WTC11 (cell line): ENCODE results near the gene TAC3. TPM values are rescaled to one million over a fixed set of nuclear protein-coding genes. Genes with fewer than 3 reads are reported as not detected.
"Not testable (repeated sequence)": the region's sequence is repeated elsewhere in the genome, so short reads cannot be mapped to it uniquely, and the experiment has no call there.

Experiments
- ATAC-seq: fragments of 200-7000 bp; cut with Tn5 transposase; 2 replicates; pipeline ENCODE4 v1.10.0; 2021; ENCODE audit warnings: mild to moderate bottlenecking, moderate library complexity
- CTCF ChIA-PET: fragments of 300-600 bp; sonication (Branson Sonifier 250); formaldehyde crosslinking; loops from one replicate; lab custom pipeline; 2021; ENCODE audit warnings: antibody characterized with exemption; lab: Charles Lee
- POLR2A ChIA-PET: fragments of 350-600 bp; sonication (Branson Sonifier 250); formaldehyde crosslinking; loops from one replicate; lab custom pipeline; 2021; ENCODE audit warnings: antibody characterized with exemption; lab: Charles Lee
- DNase-seq: peaks from one replicate; pipeline ENCODE4 v3.0.0; 2021; ENCODE audit warnings: low spot score
- H3K27ac Mint-ChIP-seq: 2 replicates; pipeline ENCODE4 v1.8.0; 2021; ENCODE audit warnings: mixed read lengths
- H3K27me3 Mint-ChIP-seq: 2 replicates; pipeline ENCODE4 v1.8.0; 2021; ENCODE audit warnings: low read depth, mild to moderate bottlenecking, moderate library complexity, mixed read lengths
- H3K36me3 Mint-ChIP-seq: 2 replicates; pipeline ENCODE4 v1.8.0; 2021; ENCODE audit warnings: mixed read lengths
- H3K4me1 Mint-ChIP-seq: 2 replicates; pipeline ENCODE4 v1.8.0; 2022; ENCODE audit warnings: mixed read lengths
- H3K4me3 Mint-ChIP-seq: 2 replicates; pipeline ENCODE4 v1.8.0; 2021; ENCODE audit warnings: mild to moderate bottlenecking, moderate library complexity, mixed read lengths
- H3K9me3 Mint-ChIP-seq: 2 replicates; pipeline ENCODE4 v1.8.0; 2021; ENCODE audit warnings: mixed read lengths
- ARID4B ChIP-seq: sonication (generic); formaldehyde crosslinking; IDR thresholded peaks from 2 replicates; pipeline ENCODE4 v1.8.0; 2023; ENCODE audit warnings: missing genetic modification reagents, mild to moderate bottlenecking, borderline replicate concordance
- ATF3 ChIP-seq: sonication (generic); formaldehyde crosslinking; conservative IDR thresholded peaks from 2 replicates; pipeline ENCODE4 v1.8.1; 2022; ENCODE audit warnings: mild to moderate bottlenecking, missing genetic modification reagents
- ETV6 ChIP-seq: sonication (generic); formaldehyde crosslinking; IDR thresholded peaks from 2 replicates; pipeline ENCODE4 v1.8.1; 2022; ENCODE audit warnings: mild to moderate bottlenecking, missing genetic modification reagents
- GTF2I ChIP-seq: fragments of 250-450 bp; sonication (Bioruptor Pico); conservative IDR thresholded peaks from 2 replicates; pipeline ENCODE4 v1.4.0; 2021; ENCODE audit warnings: mild to moderate bottlenecking
- MYBL2 ChIP-seq: sonication (generic); formaldehyde crosslinking; IDR thresholded peaks from 2 replicates; pipeline ENCODE4 v1.8.1; 2023; ENCODE audit warnings: mild to moderate bottlenecking, moderate library complexity, missing genetic modification reagents
- NFATC4 ChIP-seq: fragments of 250-450 bp; sonication (Bioruptor Pico); IDR thresholded peaks from 2 replicates; pipeline ENCODE4 v1.9.0; 2021; ENCODE audit warnings: mild to moderate bottlenecking
- NFYB ChIP-seq: sonication (generic); formaldehyde crosslinking; conservative IDR thresholded peaks from 2 replicates; pipeline ENCODE4 v1.8.0; 2022; ENCODE audit warnings: low read depth, missing genetic modification reagents
- NR2C2 ChIP-seq: sonication (generic); formaldehyde crosslinking; IDR thresholded peaks from 2 replicates; pipeline ENCODE4 v1.8.0; 2022; ENCODE audit warnings: mild to moderate bottlenecking, missing genetic modification reagents
- OVOL2 ChIP-seq: fragments of 250-450 bp; sonication (Bioruptor Pico); IDR thresholded peaks from 2 replicates; pipeline ENCODE4 v1.9.0; 2021; ENCODE audit warnings: mild to moderate bottlenecking, borderline replicate concordance
- SOX15 ChIP-seq: fragments of 250-450 bp; sonication (Bioruptor Pico); IDR thresholded peaks from 2 replicates; pipeline ENCODE4 v1.9.0; 2021; ENCODE audit warnings: mild to moderate bottlenecking
- TCF7 ChIP-seq: sonication (generic); formaldehyde crosslinking; IDR thresholded peaks from 2 replicates; pipeline ENCODE4 v1.8.0; 2022; ENCODE audit warnings: mild to moderate bottlenecking, low read depth, missing genetic modification reagents, moderate library complexity
- USF2 ChIP-seq: sonication (generic); formaldehyde crosslinking; IDR thresholded peaks from 2 replicates; pipeline ENCODE4 v1.8.1; 2023; ENCODE audit warnings: mild to moderate bottlenecking, missing genetic modification reagents, moderate library complexity
- ZNF423 ChIP-seq: fragments of 250-450 bp; sonication (Bioruptor Pico); IDR thresholded peaks from 2 replicates; pipeline ENCODE4 v2.1.2; 2022; ENCODE audit warnings: mild to moderate bottlenecking, moderate library complexity
- total RNA-seq: library from RNA; stranded (reverse); gene quantifications from 3 replicates; pipeline ENCODE4 v1.2.3, GENCODE V29; 2021
- TF ChIP-seq, protein P1 (sequence below): sonication (generic); formaldehyde crosslinking; IDR thresholded peaks from 2 replicates; pipeline ENCODE4 v1.8.1; 2022; ENCODE audit warnings: mild to moderate bottlenecking, missing genetic modification reagents, moderate library complexity, borderline replicate concordance

Gene TAC3
- total RNA-seq, 1 experiment from 2014 or later, result 4.1 TPM

DNA sequence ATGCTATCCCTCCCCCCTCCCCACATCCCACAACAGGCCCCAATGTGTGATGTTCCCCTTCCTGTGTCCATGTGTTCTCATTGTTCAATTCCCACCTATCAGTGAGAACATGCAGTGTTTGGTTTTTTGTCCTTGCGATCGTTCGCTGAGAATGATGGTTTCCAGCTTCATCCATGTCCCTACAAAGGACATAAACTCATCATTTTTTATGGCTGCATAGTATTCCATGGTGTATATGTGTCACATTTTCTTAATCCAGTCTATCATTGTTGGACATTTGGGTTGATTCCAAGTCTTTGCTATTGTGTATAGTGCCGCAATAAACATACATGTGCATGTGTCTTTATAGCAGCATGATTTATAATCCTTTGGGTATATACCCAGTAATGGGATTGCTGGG, 36.8 kb upstream of the TAC3 start:
- DNase-seq, H3K9me3 Mint-ChIP-seq, H3K4me3 Mint-ChIP-seq, H3K27me3 Mint-ChIP-seq, H3K27ac Mint-ChIP-seq, H3K4me1 Mint-ChIP-seq, POLR2A ChIA-PET, ATAC-seq: not testable (repeated sequence)
- H3K36me3 Mint-ChIP-seq, result peaks cover 32% of the 10 kb centered on the region
- CTCF ChIA-PET, result interaction anchor here (0.5 to 4.4 kb wide), 3 partner anchors 9 to 59 kb away, joined by 3 to 25 read pairs (median 3); partner anchors contain the start of gene STAT6

DNA sequence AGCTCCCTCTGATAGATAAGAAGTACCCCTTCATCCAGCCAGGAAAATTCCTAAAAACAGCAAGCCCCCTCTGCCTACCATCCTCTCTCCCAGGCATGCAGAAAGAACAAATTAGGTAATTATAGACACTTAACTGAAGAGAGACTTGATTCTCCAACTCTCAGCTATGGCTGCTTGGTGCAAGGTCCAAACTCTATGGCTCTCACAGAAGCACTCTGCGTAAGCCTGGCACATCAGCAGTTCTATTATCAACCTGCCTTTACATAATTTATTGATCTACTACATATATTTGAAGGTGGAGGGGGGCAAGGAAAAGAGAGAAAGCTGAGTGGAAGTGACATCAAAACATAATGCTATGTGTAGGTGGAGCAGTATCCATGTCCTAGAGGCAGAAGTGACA, 34.7 kb upstream of the TAC3 start:
- TF ChIP-seq USF2 (no peak), NFYB (CRISPR knock-in tag) (no peak), ETV6 (CRISPR knock-in tag) (no peak), ARID4B (CRISPR knock-in tag) (no peak), NR2C2 (CRISPR knock-in tag) (no peak), NFATC4 (no peak), OVOL2 (no peak)
- Mint-ChIP-seq H3K4me3 (no peak overlapping the region), H3K4me1 (no peaks in the 10 kb centered on the region), H3K9me3 (peaks cover 5% of the 10 kb centered on the region), H3K27me3 (no peaks in the 10 kb centered on the region), H3K27ac (no peak overlapping the region), H3K36me3 (peaks cover 14% of the 10 kb centered on the region)
- DNase-seq (no peak), ATAC-seq (no peak)
- POLR2A ChIA-PET, result no interaction called here
- CTCF ChIA-PET, result interaction anchor here (0.9 to 4.4 kb wide), 7 partner anchors 13 to 73 kb away, joined by 3 to 25 read pairs (median 5); partner anchors contain the start of gene STAT6

DNA sequence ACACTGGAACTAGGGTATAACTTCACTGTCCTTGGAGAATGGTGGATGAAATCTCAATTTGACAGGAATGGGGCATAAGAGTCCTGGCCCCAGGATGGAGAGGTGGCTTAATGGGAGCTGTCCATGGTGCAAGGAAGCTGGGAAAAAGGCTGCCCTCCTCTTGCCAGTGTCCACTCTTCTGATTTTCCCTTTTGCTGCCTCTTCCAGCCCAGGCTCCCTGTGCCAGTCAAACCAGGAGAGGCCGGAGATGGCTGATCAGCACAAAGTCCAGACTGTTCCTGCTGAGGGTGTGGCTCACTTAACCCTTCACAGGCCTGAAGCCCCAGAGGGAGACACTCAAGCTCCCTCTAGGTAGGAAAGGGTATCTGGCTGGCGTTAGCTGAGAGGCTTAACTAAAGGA, 33.6 kb upstream of the TAC3 start, which contains the start of gene MYO1A:
Gene MYO1A (minus strand): TSS at position 240 of the 400 bp plus-strand sequence. CDS start 1,806 bp downstream, outside the sequence.
- CTCF ChIA-PET, result interaction anchor here (0.9 to 4.4 kb wide), 6 partner anchors 12 to 62 kb away, joined by 3 to 25 read pairs (median 6); partner anchors contain the start of gene STAT6
- H3K4me1 Mint-ChIP-seq, result no peaks in the 10 kb centered on the region
- peaks cover 10% of the 10 kb centered on the region for H3K36me3 Mint-ChIP-seq
- no peak within 1 kb of the TSS for H3K27ac Mint-ChIP-seq
- H3K4me3 Mint-ChIP-seq, result no peak within 1 kb of the TSS
- TF ChIP-seq SOX15 (CRISPR knock-in tag), result no peak
- TF ChIP-seq, protein P1, sequence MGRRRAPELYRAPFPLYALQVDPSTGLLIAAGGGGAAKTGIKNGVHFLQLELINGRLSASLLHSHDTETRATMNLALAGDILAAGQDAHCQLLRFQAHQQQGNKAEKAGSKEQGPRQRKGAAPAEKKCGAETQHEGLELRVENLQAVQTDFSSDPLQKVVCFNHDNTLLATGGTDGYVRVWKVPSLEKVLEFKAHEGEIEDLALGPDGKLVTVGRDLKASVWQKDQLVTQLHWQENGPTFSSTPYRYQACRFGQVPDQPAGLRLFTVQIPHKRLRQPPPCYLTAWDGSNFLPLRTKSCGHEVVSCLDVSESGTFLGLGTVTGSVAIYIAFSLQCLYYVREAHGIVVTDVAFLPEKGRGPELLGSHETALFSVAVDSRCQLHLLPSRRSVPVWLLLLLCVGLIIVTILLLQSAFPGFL (CRISPR knock-in tag), result peak; percentile 65; the same call in 1 of the 2 replicates
- no peaks in the 10 kb centered on the region for H3K27me3 Mint-ChIP-seq
- H3K9me3 Mint-ChIP-seq, result peaks cover 5% of the 10 kb centered on the region
- DNase-seq, result no peak
- POLR2A ChIA-PET, result interaction anchor here (0.5 kb wide), 1 partner anchor 32 kb away, joined by 3 read pairs; no protein-coding TSS in a partner anchor
- ATAC-seq, result peak; percentile 60

GRCh38 chr12:57049119-57049446, 32.8 kb upstream of the TAC3 start:
- no peak overlapping the region for H3K27ac Mint-ChIP-seq
- TF ChIP-seq ATF3 (CRISPR knock-in tag), result no peak
- no peak for TF ChIP-seq GTF2I (CRISPR knock-in tag)
- no peak for TF ChIP-seq ZNF423
- no peak for TF ChIP-seq TCF7 (CRISPR knock-in tag)
- no peak for TF ChIP-seq MYBL2 (CRISPR knock-in tag)
- peaks cover 7% of the 10 kb centered on the region for H3K36me3 Mint-ChIP-seq
- no peak for DNase-seq
- CTCF ChIA-PET, result interaction anchor here (0.9 to 4.4 kb wide), 4 partner anchors 18 to 63 kb away, joined by 3 to 25 read pairs (median 6); partner anchors contain the start of gene STAT6
- ATAC-seq, result no peak
- peaks cover 3% of the 10 kb centered on the region for H3K9me3 Mint-ChIP-seq
- H3K4me3 Mint-ChIP-seq, result no peak overlapping the region
- POLR2A ChIA-PET, result no interaction called here
- H3K27me3 Mint-ChIP-seq, result no peaks in the 10 kb centered on the region
- H3K4me1 Mint-ChIP-seq, result no peaks in the 10 kb centered on the region
